HG03439 (cell line): ENCODE results near the gene TRIM5.

Source experiments
- ATAC-seq: cut with Tn5 transposase; IDR thresholded peaks from one replicate; pipeline ENCODE4 v1.9.1; 2021; ENCODE audit warnings: mild to moderate bottlenecking, moderate library complexity; ENCODE audit not compliant: unreplicated experiment

Gene TRIM5

DNA sequence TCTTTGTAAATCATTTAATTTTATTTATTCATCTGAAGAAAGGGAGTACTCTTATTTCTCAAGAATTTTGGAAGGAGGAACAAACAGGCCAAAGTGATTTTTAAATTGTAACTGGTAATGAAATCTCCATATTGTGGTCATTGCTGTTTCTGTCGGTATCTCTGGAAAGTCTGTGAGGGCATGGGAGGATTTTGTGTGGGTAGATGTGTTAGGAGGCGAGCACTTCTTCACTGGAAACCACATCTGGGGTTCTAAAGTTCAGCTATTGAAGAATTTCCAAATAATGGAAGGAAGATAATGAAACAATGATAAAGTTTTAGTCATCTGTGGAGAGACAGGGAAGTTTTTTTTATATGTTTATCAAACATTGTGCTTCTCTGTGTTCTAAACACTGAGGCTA is 53.5 kb downstream of the TRIM5 start:
- ATAC-seq, result no peak

DNA sequence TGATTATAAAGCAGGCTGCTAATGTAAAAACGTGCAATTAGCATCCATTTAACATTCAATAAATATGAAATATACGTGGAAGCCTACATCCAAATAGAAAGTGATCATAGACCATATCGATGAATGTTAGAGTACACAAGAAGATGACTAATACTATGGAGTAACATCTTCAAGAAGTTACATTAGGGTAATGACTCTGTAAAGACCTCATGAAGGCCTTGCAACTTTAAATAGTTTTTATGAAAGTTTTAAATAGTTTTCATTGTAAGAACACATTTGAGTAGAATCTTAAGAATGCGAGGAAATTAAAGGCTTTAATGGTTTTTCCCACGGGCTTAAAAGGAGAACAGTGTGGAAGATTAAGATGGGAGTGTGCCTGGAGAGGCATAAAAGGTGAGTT is 58.7 kb downstream of the TRIM5 start:
- ATAC-seq, result no peak

GRCh38 chr11:5625281-5625680 is 59.6 kb downstream of the TRIM5 start:
- peak; percentile 11 for ATAC-seq

DNA sequence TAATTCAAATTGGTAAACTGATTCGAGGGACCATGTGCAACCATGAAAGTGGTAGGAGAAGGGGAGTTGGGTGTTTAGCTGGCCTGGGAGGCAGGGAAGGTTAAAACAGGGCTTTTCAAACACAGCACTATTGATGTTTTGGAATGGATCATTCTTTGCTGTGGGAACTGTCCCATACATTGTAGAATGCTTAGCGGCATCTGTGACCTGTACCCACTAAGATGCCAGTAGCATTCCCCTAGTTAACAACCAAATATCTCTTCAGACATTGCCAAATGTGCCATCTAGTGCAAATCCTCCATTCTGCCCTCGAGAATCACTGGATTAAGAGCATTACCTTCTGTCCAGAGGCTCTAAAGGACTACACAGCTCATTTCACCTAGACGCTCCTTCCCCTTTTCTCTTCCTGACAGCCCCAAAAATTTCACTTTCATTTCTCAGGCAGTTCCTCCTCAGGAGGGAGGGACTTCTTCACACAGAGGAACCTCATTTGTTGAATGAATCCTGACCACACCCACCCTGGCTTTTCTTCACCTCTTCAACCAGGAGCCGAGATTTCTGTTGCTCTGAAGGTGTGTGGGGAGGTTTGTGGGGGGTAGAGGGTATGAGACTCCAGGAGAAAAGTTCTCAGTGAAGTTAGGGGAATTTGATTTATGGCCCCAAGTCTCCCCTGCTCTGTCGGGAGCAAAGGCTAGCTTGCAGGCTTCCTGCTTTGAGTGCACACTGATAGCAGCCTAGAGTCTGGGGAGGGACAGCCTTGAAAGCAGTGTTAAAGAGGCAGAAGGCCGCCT is 60.2 kb downstream of the TRIM5 start, which contains the start of gene TRIM34:
TSS of gene TRIM34 (plus strand) at position 513 of the 791 bp plus-strand sequence. CDS start 7,331 bp downstream, outside the sequence.
- peak; percentile 96 for ATAC-seq

DNA sequence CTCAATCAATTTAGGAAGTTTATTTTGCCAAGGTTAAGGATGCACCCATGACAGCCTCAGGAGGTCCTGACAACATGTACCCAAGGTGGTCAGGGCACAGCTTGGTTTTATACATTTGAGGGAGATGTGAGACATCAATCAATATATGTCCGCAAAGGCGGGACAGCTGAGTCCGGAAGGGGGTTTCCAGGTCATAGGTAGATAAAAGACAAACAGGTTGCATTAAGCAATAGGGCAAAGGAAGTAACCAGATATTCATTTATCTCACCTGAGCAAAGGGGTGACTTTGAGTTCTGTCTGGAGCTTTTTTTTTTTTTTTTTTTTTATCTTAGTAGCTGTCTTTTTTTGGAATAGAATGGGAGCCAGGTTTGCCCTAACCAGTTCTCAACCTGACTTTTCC is 62.1 kb downstream of the TRIM5 start:
- no peak for ATAC-seq

DNA sequence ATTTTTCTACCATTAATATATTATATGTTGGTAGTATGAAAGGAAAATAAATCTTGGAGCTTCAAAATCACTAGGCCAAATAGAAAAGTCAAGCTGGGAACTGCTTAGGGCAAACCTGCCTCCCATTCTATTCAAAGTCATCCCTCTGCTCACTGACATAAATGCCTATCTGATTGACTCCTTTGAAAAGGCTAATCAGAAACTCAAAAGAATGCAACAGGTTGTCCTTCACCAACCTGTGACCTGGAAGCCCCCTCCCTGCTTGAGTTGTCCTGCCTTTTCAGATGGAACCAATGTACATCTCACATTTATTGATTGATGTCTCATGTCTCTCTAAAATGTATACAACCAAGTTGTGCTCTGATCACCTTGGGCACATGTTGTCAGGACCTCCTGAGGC is 63.3 kb downstream of the TRIM5 start:
- no peak for ATAC-seq

- no peak for ATAC-seq
These were observed 64.0 kb downstream of the TRIM5 start for GRCh38 chr11:5620651-5621521.

DNA sequence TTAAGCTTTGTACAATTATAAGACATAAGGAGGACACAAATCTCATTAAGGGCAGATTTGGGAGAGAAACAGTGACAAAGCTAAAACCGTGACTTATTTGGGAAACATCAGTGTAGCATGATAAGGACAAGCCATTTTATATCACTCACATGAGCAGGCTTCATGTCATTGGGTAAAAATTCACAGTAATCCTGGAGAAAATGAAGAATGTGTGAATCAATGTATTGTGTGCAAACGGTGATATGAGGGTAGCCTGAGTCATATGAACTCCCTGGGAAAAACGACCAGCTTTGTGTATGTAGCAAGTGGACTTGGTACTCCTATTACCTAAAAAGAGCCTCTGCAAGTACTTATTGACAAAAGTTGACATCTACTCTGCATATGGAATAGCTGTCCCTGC is 66.1 kb downstream of the TRIM5 start:
- ATAC-seq, result no peak
